K562 (cell line): ENCODE data around the gene ATP10B. TPM values are rescaled to one million over a fixed set of nuclear protein-coding genes. Genes with fewer than 3 reads are reported as not detected.

Experiments
- CTCFL ChIP-seq: IDR thresholded peaks from 2 replicates; pipeline ENCODE4 v1.6.1; 2011; ENCODE audit warnings: borderline replicate concordance, low read depth, mild to moderate bottlenecking, moderate library complexity, low read length; ENCODE audit not compliant: insufficient read depth, poor library complexity, severe bottlenecking
- GTF2B ChIP-seq: IDR thresholded peaks from 2 replicates; pipeline ENCODE4 v1.6.1; 2011; ENCODE audit not compliant: insufficient read length; ENCODE audit errors: extremely low read depth
- MBD1 ChIP-seq: fragments of 250-450 bp; sonication (Bioruptor Pico); IDR thresholded peaks from 2 replicates; pipeline ENCODE4 v1.8.0; 2022; ENCODE audit warnings: inconsistent platforms
- PBX2 ChIP-seq, 2 experiments: IDR thresholded peaks in 1 of 2; conservative IDR thresholded peaks in 1 of 2; 2 replicates each; pipeline ENCODE4 v1.6.1; 2016; ENCODE audit warnings: low read depth in 2 of 2, mild to moderate bottlenecking in 1 of 2, missing compliant biosample characterization in 1 of 2, missing genetic modification characterization in 1 of 2, moderate library complexity in 1 of 2
- ZFX ChIP-seq: sonication (generic); formaldehyde crosslinking; IDR thresholded peaks from 2 replicates; pipeline ENCODE4 v1.8.0; 2022; ENCODE audit warnings: mild to moderate bottlenecking, missing genetic modification reagents, moderate library complexity
- ZNF277 ChIP-seq: fragments of 250-450 bp; sonication (Bioruptor Pico); IDR thresholded peaks from 2 replicates; pipeline ENCODE4 v1.8.0; 2022; ENCODE audit warnings: inconsistent platforms, mild to moderate bottlenecking, moderate library complexity, borderline replicate concordance
- polyA plus RNA-seq, 8 experiments: library from polyadenylated mRNA; depleted of rRNA in 4 of 8; stranded (reverse) in 5 of 8; unstranded in 3 of 8; fragments of >200 nt; fragmentation: Nextera tagmentation in 2 of 8; fragmentation: Illumina TruSeq in 1 of 8; extraction: Ambion mirVana in 2 of 8; extraction: Trizol in 1 of 8; gene quantifications; 2 replicates each; pipeline versions ENCODE4 v1.2.1 to v1.2.3, GENCODE V29; 2011 to 2014; ENCODE audit warnings: inconsistent platforms in 1 of 8, missing spikeins in 1 of 8
- total RNA-seq, 7 experiments: library from RNA; depleted of rRNA in 6 of 7; stranded (reverse); fragments of >200 nt in 6 of 7; fragmentation: Illumina TruSeq in 2 of 7; extraction: Trizol in 2 of 7; gene quantifications; 2 replicates each; pipeline versions ENCODE4 v1.2.1 to v1.2.3, GENCODE V29; 2011 to 2021; ENCODE audit warnings: low replicate concordance in 1 of 7

Gene ATP10B
- total and polyA plus RNA-seq, 9 of the 15 experiments (the other 6 are each of a cell fraction or from before 2014, with no cell fraction given), result 0.04 TPM; not detected in 8

- TF ChIP-seq ZNF277 (CRISPR knock-in tag) (no peak), GTF2B (no peak), CTCFL (no peak), PBX2 (CRISPR knock-in tag; IDR thresholded peaks at IDR 0.05; ENCODE audit: low read depth) (no peak), PBX2 (tag; conservative IDR thresholded peaks at IDR 0.05; ENCODE audit: low read depth) (no peak), ZFX (CRISPR knock-in tag) (no peak), MBD1 (no peak)
These were observed 14.8 kb downstream of the ATP10B start (continued) for GRCh38 chr5:160837211-160837610.
